Glutamatergic neuron (in vitro differentiated cells): Measurements from ENCODE around the gene C21orf58. TPM values are rescaled to one million over a fixed set of nuclear protein-coding genes. Genes with fewer than 3 reads are reported as not detected.

Experiments
- DNase-seq: peaks from one replicate; pipeline ENCODE4 v3.0.0; 2022
- H3K27ac Mint-ChIP-seq: one replicate; pipeline ENCODE4 v1.8.0; 2020; ENCODE audit warnings: mild to moderate bottlenecking, mixed read lengths, inconsistent platforms; ENCODE audit not compliant: unreplicated experiment
- H3K27me3 Mint-ChIP-seq: one replicate; pipeline ENCODE4 v1.8.0; 2020; ENCODE audit warnings: mild to moderate bottlenecking, moderate library complexity, mixed read lengths, inconsistent platforms; ENCODE audit not compliant: unreplicated experiment
- H3K36me3 Mint-ChIP-seq: one replicate; pipeline ENCODE4 v1.8.0; 2020; ENCODE audit warnings: mild to moderate bottlenecking, mixed read lengths, inconsistent platforms; ENCODE audit not compliant: unreplicated experiment
- H3K4me1 Mint-ChIP-seq: one replicate; pipeline ENCODE4 v1.8.0; 2020; ENCODE audit warnings: mild to moderate bottlenecking, low read depth, mixed read lengths, inconsistent platforms; ENCODE audit not compliant: unreplicated experiment
- H3K4me3 Mint-ChIP-seq: one replicate; pipeline ENCODE4 v1.8.0; 2020; ENCODE audit warnings: mild to moderate bottlenecking, mixed read lengths, inconsistent platforms; ENCODE audit not compliant: unreplicated experiment
- H3K9me3 Mint-ChIP-seq: one replicate; pipeline ENCODE4 v1.8.0; 2020; ENCODE audit warnings: mild to moderate bottlenecking, moderate library complexity, mixed read lengths, inconsistent platforms; ENCODE audit not compliant: unreplicated experiment
- total RNA-seq: library from RNA; stranded (reverse); fragmentation: NEBNext Ultra II Directional; extraction: Animal tissue kit (Norgen Biotek cat#: 25700); gene quantifications from one replicate; pipeline ENCODE4 v1.2.1, GENCODE V29; 2021; ENCODE audit not compliant: unreplicated experiment
- TF ChIP-seq, protein P1 (sequence below): fragments of 200-600 bp; sonication (generic); IDR thresholded peaks from one replicate; pipeline ENCODE4 v1.5.0; 2021; ENCODE audit not compliant: partially characterized antibody, unreplicated experiment

The C21orf58 gene
- total RNA-seq, 1 donor from 2014 or later = 9.7 TPM

DNA sequence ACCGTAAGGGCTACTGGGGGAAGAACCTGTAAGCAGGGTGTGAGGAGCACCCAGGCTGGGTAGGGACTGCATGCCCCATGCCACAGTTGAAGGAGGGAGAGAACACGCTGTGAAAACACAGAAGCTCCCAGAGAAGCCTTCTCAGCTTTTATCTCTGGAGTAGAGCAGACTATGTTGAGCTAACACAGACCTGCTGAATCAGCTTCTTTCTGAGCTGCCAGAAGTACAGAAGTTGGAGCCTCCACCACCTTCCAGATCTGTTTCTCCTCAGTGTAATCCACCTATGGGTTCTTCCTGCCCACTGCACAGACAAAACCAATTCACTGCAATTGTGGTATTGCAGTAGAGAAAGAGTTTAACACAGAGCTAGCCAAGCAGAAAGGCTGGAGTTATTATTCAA, 32.1 kb downstream of the C21orf58 start:
- no peak overlapping the region for H3K4me3 Mint-ChIP-seq
- no peak for DNase-seq
- TF ChIP-seq, protein P1, sequence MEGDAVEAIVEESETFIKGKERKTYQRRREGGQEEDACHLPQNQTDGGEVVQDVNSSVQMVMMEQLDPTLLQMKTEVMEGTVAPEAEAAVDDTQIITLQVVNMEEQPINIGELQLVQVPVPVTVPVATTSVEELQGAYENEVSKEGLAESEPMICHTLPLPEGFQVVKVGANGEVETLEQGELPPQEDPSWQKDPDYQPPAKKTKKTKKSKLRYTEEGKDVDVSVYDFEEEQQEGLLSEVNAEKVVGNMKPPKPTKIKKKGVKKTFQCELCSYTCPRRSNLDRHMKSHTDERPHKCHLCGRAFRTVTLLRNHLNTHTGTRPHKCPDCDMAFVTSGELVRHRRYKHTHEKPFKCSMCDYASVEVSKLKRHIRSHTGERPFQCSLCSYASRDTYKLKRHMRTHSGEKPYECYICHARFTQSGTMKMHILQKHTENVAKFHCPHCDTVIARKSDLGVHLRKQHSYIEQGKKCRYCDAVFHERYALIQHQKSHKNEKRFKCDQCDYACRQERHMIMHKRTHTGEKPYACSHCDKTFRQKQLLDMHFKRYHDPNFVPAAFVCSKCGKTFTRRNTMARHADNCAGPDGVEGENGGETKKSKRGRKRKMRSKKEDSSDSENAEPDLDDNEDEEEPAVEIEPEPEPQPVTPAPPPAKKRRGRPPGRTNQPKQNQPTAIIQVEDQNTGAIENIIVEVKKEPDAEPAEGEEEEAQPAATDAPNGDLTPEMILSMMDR = no peak
- peaks cover 2% of the 10 kb centered on the region for H3K4me1 Mint-ChIP-seq
- H3K27me3 Mint-ChIP-seq = peaks cover 6% of the 10 kb centered on the region
- no peaks in the 10 kb centered on the region for H3K36me3 Mint-ChIP-seq
- H3K27ac Mint-ChIP-seq = no peak overlapping the region
- peaks cover 4% of the 10 kb centered on the region for H3K9me3 Mint-ChIP-seq

DNA sequence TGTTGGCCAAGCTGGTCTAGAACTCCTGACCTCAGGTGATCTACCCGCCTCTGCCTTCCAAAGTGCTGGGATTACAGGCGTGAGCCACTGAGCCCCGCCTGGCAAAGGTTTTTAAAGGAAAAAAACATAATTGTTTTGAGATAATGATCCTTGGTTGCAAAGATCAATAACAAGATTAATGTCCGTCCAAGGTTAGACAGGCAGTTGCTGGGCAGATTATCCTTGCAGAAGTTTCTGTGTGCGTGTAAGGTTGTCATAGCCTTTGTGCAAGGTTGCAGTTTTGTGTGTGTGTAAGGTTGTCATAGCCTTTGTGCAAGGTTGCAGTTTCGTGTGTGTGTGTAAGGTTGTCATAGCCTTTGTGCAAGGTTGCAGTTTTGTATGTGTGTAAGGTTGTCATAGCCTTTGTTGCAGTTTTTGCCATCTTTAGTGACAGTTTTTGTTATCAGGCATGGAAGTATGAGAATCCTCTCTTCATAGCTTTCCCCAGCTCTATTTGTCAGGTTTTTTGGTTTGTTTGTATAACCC, 34.0 kb downstream of the C21orf58 start:
- Mint-ChIP-seq H3K9me3 (peaks cover 11% of the 10 kb centered on the region), H3K4me1 (peaks cover 7% of the 10 kb centered on the region), H3K4me3 (no peak overlapping the region), H3K36me3 (no peaks in the 10 kb centered on the region), H3K27ac (no peak overlapping the region), H3K27me3 (peaks cover 4% of the 10 kb centered on the region)
- no peak for DNase-seq
- TF ChIP-seq, protein P1 = no peak

- no peak overlapping the region for H3K27ac Mint-ChIP-seq
- DNase-seq = no peak
- peaks cover 4% of the 10 kb centered on the region for H3K27me3 Mint-ChIP-seq
- peaks cover 7% of the 10 kb centered on the region for H3K4me1 Mint-ChIP-seq
- TF ChIP-seq, protein P1 = no peak
- H3K9me3 Mint-ChIP-seq = peaks cover 11% of the 10 kb centered on the region
- H3K4me3 Mint-ChIP-seq = peak overlapping the region; percentile 98
- peaks cover 4% of the 10 kb centered on the region for H3K36me3 Mint-ChIP-seq
Observed at GRCh38 chr21:46287541-46287940, 36.1 kb downstream of the C21orf58 start.

DNA sequence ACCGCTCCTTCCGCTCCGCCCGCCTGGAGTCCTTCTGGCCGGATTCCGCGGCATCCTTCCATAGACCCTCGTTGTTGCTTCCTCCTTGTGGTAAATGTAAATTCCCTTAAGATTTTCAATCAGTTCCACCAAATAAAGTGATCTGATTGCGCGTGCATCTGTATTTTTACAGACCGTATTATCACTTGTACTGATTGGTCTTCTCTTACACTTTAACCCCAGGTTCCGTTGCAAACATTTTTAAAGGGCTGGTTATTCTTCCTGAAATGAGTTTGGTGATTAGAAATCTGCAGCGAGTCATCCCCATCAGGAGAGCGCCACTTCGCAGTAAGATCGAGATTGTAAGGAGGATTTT, 37.0 kb downstream of the C21orf58 start:
- H3K27me3 Mint-ChIP-seq = peaks cover 4% of the 10 kb centered on the region
- peak overlapping the region; percentile 91 for H3K27ac Mint-ChIP-seq
- peaks cover 7% of the 10 kb centered on the region for H3K4me1 Mint-ChIP-seq
- no peak for DNase-seq
- H3K9me3 Mint-ChIP-seq = peaks cover 11% of the 10 kb centered on the region
- peak overlapping the region; percentile 98 for H3K4me3 Mint-ChIP-seq
- peaks cover 4% of the 10 kb centered on the region for H3K36me3 Mint-ChIP-seq
- TF ChIP-seq, protein P1 = no peak

DNA sequence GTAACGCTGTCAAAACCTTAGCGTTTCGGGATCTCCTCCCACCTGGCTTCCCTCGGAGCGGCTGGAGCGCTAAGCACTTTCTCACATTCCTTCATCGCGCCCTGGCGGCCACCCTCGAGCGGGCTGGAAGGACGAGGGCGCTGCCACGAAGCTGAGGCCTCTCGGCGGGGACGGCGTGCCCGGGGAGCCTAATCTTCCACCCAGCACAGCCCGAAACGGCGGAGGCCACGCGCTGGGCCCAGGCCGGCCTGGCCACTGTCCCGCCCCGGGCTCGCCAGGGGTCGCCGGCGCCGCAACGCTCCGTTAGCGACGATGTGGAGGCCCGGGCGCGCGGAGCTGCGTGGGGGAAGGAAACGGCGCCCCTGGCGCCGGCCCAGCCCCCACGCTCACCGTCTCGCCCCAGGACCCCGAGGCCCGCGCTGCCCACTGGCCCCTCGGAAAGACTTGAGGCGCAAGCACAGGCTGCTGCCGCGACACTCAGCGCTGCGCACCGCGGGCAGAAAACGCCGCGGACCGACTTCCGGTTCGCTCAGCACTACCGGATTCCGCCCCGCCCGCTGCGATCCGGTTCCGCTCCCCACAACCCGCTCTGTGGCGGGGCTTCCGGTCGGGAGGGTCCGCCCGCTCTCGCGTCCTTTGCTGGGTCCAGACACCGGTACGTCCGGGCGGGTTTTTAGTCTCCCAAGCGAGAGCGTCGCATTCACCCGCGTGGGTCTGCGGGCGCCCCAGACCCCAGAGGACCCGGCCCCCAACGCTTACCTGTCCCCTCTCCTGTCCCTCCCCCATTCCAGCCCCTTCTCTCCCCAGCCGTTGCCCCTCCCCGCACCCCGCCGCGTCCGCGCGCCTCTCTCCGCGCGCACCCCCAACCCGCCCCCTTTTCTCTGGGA, 37.7 kb downstream of the C21orf58 start, which contains the start of gene YBEY:
TSS of gene YBEY (plus strand) at position 582 of the 887 bp plus-strand sequence. CDS start 572 bp downstream, outside the sequence.
- TF ChIP-seq, protein P1 = no peak
- peaks cover 7% of the 10 kb centered on the region for H3K4me1 Mint-ChIP-seq
- peak within 1 kb of the TSS; percentile 91 for H3K27ac Mint-ChIP-seq
- peak; percentile 92 for DNase-seq
- peaks cover 4% of the 10 kb centered on the region for H3K27me3 Mint-ChIP-seq
- peaks cover 4% of the 10 kb centered on the region for H3K36me3 Mint-ChIP-seq
- H3K9me3 Mint-ChIP-seq = peaks cover 11% of the 10 kb centered on the region
- H3K4me3 Mint-ChIP-seq = peak within 1 kb of the TSS; percentile 98
